H1 (cell line): ENCODE results near the gene THRB. TPM values are rescaled to one million over a fixed set of nuclear protein-coding genes. Genes with fewer than 3 reads are reported as not detected.

Experiments used
- CTCF ChIA-PET: fragments of 300-600 bp; sonication (Branson Sonifier 250); formaldehyde crosslinking; loops from one replicate; lab custom pipeline; 2021; ENCODE audit not compliant: partially characterized antibody; lab: Charles Lee
- POLR2A ChIA-PET: fragments of 300-600 bp; sonication (Branson Sonifier 250); formaldehyde crosslinking; loops from one replicate; lab custom pipeline; 2021; ENCODE audit warnings: inconsistent platforms; ENCODE audit not compliant: partially characterized antibody; lab: Charles Lee
- DNase-seq, 2 experiments: peaks; one replicate each; pipeline versions ENCODE4 v3.0.0 to v3.0.0-alpha.2; 2010 to 2022; ENCODE audit warnings: low spot score in 2 of 2, low read depth in 1 of 2, mixed read lengths in 1 of 2
- FAIRE-seq: peaks from 2 replicates; lab custom pipeline; 2011; peaks lifted over from hg19 to GRCh38; lab: Jason Lieb, UNC
- H2AFZ ChIP-seq: 2 replicates; pipeline ENCODE4 v1.8.1; 2012; ENCODE audit warnings: low read length, inconsistent platforms
- H2AK5ac ChIP-seq: 2 replicates; pipeline ENCODE4 v1.6.1; 2013; ENCODE audit warnings: low read depth, low read length
- H2BK120ac ChIP-seq: replicated peaks from 2 replicates; pipeline ENCODE3; 2013; ENCODE audit warnings: low read depth, low read length, inconsistent platforms
- H2BK12ac ChIP-seq: 2 replicates; pipeline ENCODE4 v1.6.1; 2013; ENCODE audit warnings: low read depth, low read length
- H2BK15ac ChIP-seq: 2 replicates; pipeline ENCODE4 v1.6.1; 2013; ENCODE audit warnings: low read length
- H2BK20ac ChIP-seq: 2 replicates; pipeline ENCODE4 v1.6.1; 2013; ENCODE audit warnings: low read length
- H2BK5ac ChIP-seq: 2 replicates; pipeline ENCODE4 v1.6.1; 2013; ENCODE audit warnings: low read depth, low read length
- H3K14ac ChIP-seq: 2 replicates; pipeline ENCODE4 v1.6.1; 2013; ENCODE audit warnings: inconsistent platforms; ENCODE audit not compliant: insufficient read length
- H3K18ac ChIP-seq: 2 replicates; pipeline ENCODE4 v1.6.1; 2013; ENCODE audit warnings: low read length; ENCODE audit errors: extremely low read depth
- H3K23ac ChIP-seq: 2 replicates; pipeline ENCODE4 v1.6.1; 2013; ENCODE audit warnings: inconsistent platforms; ENCODE audit not compliant: insufficient read length
- H3K23me2 ChIP-seq: 2 replicates; pipeline ENCODE4 v1.6.1; 2013; ENCODE audit warnings: low read depth, low read length
- H3K27ac ChIP-seq: 2 replicates; pipeline ENCODE4 v1.6.1; 2011; ENCODE audit warnings: low read depth, low read length, inconsistent platforms
- H3K27me3 ChIP-seq, 4 experiments: replicated peaks in 1 of 4; 1 replicate in 1 of 4; 2 replicates in 3 of 4; pipeline versions ENCODE4 v1.6.1 to v1.8.1; 2011 to 2013; ENCODE audit warnings: low read length in 3 of 4, mild to moderate bottlenecking in 3 of 4, inconsistent platforms in 2 of 4, mixed read lengths in 2 of 4, moderate library complexity in 1 of 4; ENCODE audit not compliant: control insufficient read depth in 3 of 4, insufficient read depth in 3 of 4; ENCODE audit errors: extremely low read depth in 1 of 4
- H3K36me3 ChIP-seq, 4 experiments: 2 replicates each; pipeline versions ENCODE4 v1.6.1 to v1.8.1; 2011 to 2013; ENCODE audit warnings: mild to moderate bottlenecking in 4 of 4, low read length in 3 of 4, moderate library complexity in 2 of 4, control low read depth in 1 of 4, inconsistent platforms in 1 of 4; ENCODE audit not compliant: insufficient read depth in 4 of 4, control insufficient read depth in 2 of 4
- H3K4ac ChIP-seq: replicated peaks from 2 replicates; pipeline ENCODE3; 2013; ENCODE audit warnings: low read length, low read depth, mixed read lengths, inconsistent platforms; ENCODE audit not compliant: insufficient read length
- H3K4me1 ChIP-seq, 4 experiments: replicated peaks in 1 of 4; 1 replicate in 1 of 4; 2 replicates in 3 of 4; pipeline versions ENCODE4 v1.6.1 to v1.8.1; 2011 to 2013; ENCODE audit warnings: low read length in 3 of 4, inconsistent platforms in 2 of 4, mixed read lengths in 1 of 4; ENCODE audit not compliant: insufficient read depth in 4 of 4, control insufficient read depth in 3 of 4
- H3K4me2 ChIP-seq, 2 experiments: 2 replicates each; pipeline versions ENCODE4 v1.6.1 to v1.8.1; 2011 to 2013; ENCODE audit warnings: low read depth in 2 of 2, low read length in 2 of 2, control low read depth in 1 of 2, inconsistent platforms in 1 of 2, mild to moderate bottlenecking in 1 of 2; ENCODE audit not compliant: insufficient read depth in 1 of 2
- H3K4me3 ChIP-seq, 4 experiments: fragments of 200-600, 300-600 bp in 1 of 4; sonication (generic), shearing (Covaris generic), sonication (Bioruptor Twin) in 1 of 4; 2 replicates each; pipeline versions ENCODE4 v1.5.1 to v1.8.1; 2011 to 2016; ENCODE audit warnings: low read length in 4 of 4, low read depth in 3 of 4, control low read depth in 2 of 4, inconsistent platforms in 2 of 4, mild to moderate bottlenecking in 2 of 4, mixed read lengths in 1 of 4, moderate library complexity in 1 of 4; ENCODE audit not compliant: insufficient read depth in 2 of 4; ENCODE audit errors: extremely low read depth in 1 of 4
- H3K56ac ChIP-seq: replicated peaks from 2 replicates; pipeline ENCODE3; 2013; ENCODE audit warnings: low read depth, mild to moderate bottlenecking, mixed read lengths, low read length, inconsistent platforms; ENCODE audit not compliant: insufficient read length
- H3K79me1 ChIP-seq: 2 replicates; pipeline ENCODE4 v1.6.1; 2013; ENCODE audit warnings: low read depth, low read length, control low read depth
- H3K79me2 ChIP-seq, 2 experiments: 2 replicates each; pipeline versions ENCODE4 v1.6.1 to v1.8.1; 2012 to 2013; ENCODE audit warnings: low read length in 2 of 2, mild to moderate bottlenecking in 2 of 2, inconsistent platforms in 1 of 2; ENCODE audit not compliant: insufficient read depth in 2 of 2, control insufficient read depth in 1 of 2
- H3K9ac ChIP-seq, 4 experiments: replicated peaks in 1 of 4; 1 replicate in 1 of 4; 2 replicates in 3 of 4; pipeline versions ENCODE4 v1.6.1 to v1.8.1; 2011 to 2013; ENCODE audit warnings: low read depth in 3 of 4, low read length in 3 of 4, control low read depth in 2 of 4, mild to moderate bottlenecking in 2 of 4, moderate library complexity in 2 of 4, inconsistent platforms in 1 of 4; ENCODE audit errors: extremely low read depth in 1 of 4
- H3K9me3 ChIP-seq, 2 experiments: 2 replicates each; pipeline versions ENCODE4 v1.6.1 to v1.8.1; 2012 to 2013; ENCODE audit warnings: mild to moderate bottlenecking in 2 of 2, moderate library complexity in 2 of 2, control low read depth in 1 of 2, inconsistent platforms in 1 of 2, low read depth in 1 of 2, low read length in 1 of 2, mixed read lengths in 1 of 2; ENCODE audit not compliant: insufficient read depth in 2 of 2
- H4K20me1 ChIP-seq, 2 experiments: replicated peaks in 1 of 2; 2 replicates each; pipeline versions ENCODE3 to v1.8.1; 2011 to 2013; ENCODE audit warnings: inconsistent platforms in 2 of 2, low read length in 2 of 2, mild to moderate bottlenecking in 1 of 2; ENCODE audit not compliant: insufficient read depth in 2 of 2, control insufficient read depth in 1 of 2
- H4K5ac ChIP-seq: 2 replicates; pipeline ENCODE4 v1.6.1; 2013; ENCODE audit warnings: low read length, low read depth, mixed read lengths, inconsistent platforms; ENCODE audit not compliant: insufficient read length
- H4K8ac ChIP-seq: 2 replicates; pipeline ENCODE4 v1.8.0; 2013; ENCODE audit warnings: mild to moderate bottlenecking, moderate library complexity, low read length, inconsistent platforms; ENCODE audit not compliant: insufficient read depth; ENCODE audit errors: extremely low read depth
- H4K91ac ChIP-seq: replicated peaks from 2 replicates; pipeline ENCODE3; 2013; ENCODE audit warnings: low read length, mixed read lengths, inconsistent platforms; ENCODE audit not compliant: insufficient read length
- BCL11A ChIP-seq, 2 experiments: IDR thresholded peaks; one replicate each; pipeline ENCODE4 v1.6.1; 2011; ENCODE audit warnings: low read depth in 2 of 2, low read length in 2 of 2, mild to moderate bottlenecking in 2 of 2
- CBX8 ChIP-seq: fragments of 300-800, 300-1000 bp; sonication (generic); IDR thresholded peaks from 2 replicates; pipeline ENCODE4 v1.7.1; 2016; ENCODE audit warnings: low read depth, low read length, borderline replicate concordance
- CHD2 ChIP-seq: IDR thresholded peaks from 2 replicates; pipeline ENCODE4 v1.6.1; 2012; ENCODE audit warnings: low read length, improper control_type of control experiment
- GABPA ChIP-seq: IDR thresholded peaks from 2 replicates; pipeline ENCODE4 v1.6.1; 2011; ENCODE audit warnings: mild to moderate bottlenecking, low read length, moderate library complexity, borderline replicate concordance; ENCODE audit not compliant: insufficient read depth
- JUN ChIP-seq: IDR thresholded peaks from 2 replicates; pipeline ENCODE4 v1.6.1; 2011; ENCODE audit warnings: low read depth, mild to moderate bottlenecking, improper control_type of control experiment, low read length
- KDM4A ChIP-seq: IDR thresholded peaks from one replicate; pipeline ENCODE4 v1.7.1; 2012; ENCODE audit warnings: low read depth, mild to moderate bottlenecking, moderate library complexity, low read length, inconsistent platforms; ENCODE audit not compliant: severe bottlenecking
- NRF1 ChIP-seq: IDR thresholded peaks from 2 replicates; pipeline ENCODE4 v1.6.1; 2011; ENCODE audit warnings: mild to moderate bottlenecking, low read depth, low read length, improper control_type of control experiment
- PHF8 ChIP-seq: fragments of 200-600 bp; sonication (generic); conservative IDR thresholded peaks from 2 replicates; pipeline ENCODE4 v1.7.1; 2012; ENCODE audit warnings: low read depth, mild to moderate bottlenecking, inconsistent platforms, low read length, moderate library complexity
- POU5F1 ChIP-seq: IDR thresholded peaks from 2 replicates; pipeline ENCODE4 v1.6.1; 2011; ENCODE audit warnings: low read depth, mild to moderate bottlenecking, low read length, moderate library complexity
- RAD21 ChIP-seq, 2 experiments: IDR thresholded peaks in 1 of 2; conservative IDR thresholded peaks in 1 of 2; 2 replicates each; pipeline ENCODE4 v1.6.1; 2011; ENCODE audit warnings: low read depth in 2 of 2, low read length in 2 of 2, improper control_type of control experiment in 1 of 2, inconsistent platforms in 1 of 2, mild to moderate bottlenecking in 1 of 2, moderate library complexity in 1 of 2
- YY1 ChIP-seq: IDR thresholded peaks from 2 replicates; pipeline ENCODE4 v1.6.1; 2011; ENCODE audit warnings: low read depth, mild to moderate bottlenecking, low read length
- WGBS, 2 experiments: shearing (Covaris generic) in 1 of 2; methylation state at CpG; one replicate each; pipeline versions ENCODE4 v1.1.6 to v1.1.7; 2013 to 2015; ENCODE audit warnings: low lambda C conversion rate in 2 of 2, mixed read lengths in 2 of 2, inconsistent platforms in 1 of 2, low coverage in 1 of 2, missing lambda C conversion rate in 1 of 2; ENCODE audit not compliant: insufficient replicate concordance in 2 of 2, insufficient coverage in 1 of 2, insufficient read length in 1 of 2; ENCODE audit errors: extremely low coverage in 1 of 2, missing lambda C conversion rate in 1 of 2; 5-methylcytosine and 5-hydroxymethylcytosine counted together
- polyA plus RNA-seq, 7 experiments: library from polyadenylated mRNA; depleted of rRNA in 3 of 7; stranded (reverse) in 5 of 7; unstranded in 2 of 7; fragments of >200 nt in 5 of 7; fragments of 200-250 nt in 2 of 7; gene quantifications; 1 replicate in 5 of 7; 2 replicates in 1 of 7; 4 replicates in 1 of 7; pipeline versions ENCODE4 v1.2.1 to v1.2.3, GENCODE V29; 2011 to 2013; ENCODE audit warnings: missing spikeins in 2 of 7, mixed read lengths in 2 of 7
- total RNA-seq: library from RNA; stranded (reverse); fragmentation: NEBNext Ultra II Directional; extraction: Animal tissue kit (Norgen Biotek cat#: 25700); gene quantifications from 2 replicates; pipeline ENCODE4 v1.2.1, GENCODE V29; 2021

Gene THRB
- total and polyA plus RNA-seq, 2 of the 8 experiments (the other 6 are each of a cell fraction or from before 2014, with no cell fraction given), result 0.98 to 3.9 TPM

GRCh38 chr3:24482096-24482705, 12.4 kb downstream of the THRB start:
- no peak overlapping the region for H4K8ac ChIP-seq
- no peak overlapping the region for H2BK20ac ChIP-seq
- H4K5ac ChIP-seq, result no peak overlapping the region
- CTCF ChIA-PET, result interaction anchor here (0.7 kb wide), 2 partner anchors 35 to 199 kb away, joined by 3 read pairs; no protein-coding TSS in a partner anchor
- H3K23ac ChIP-seq, result no peak overlapping the region
- peaks cover 0 to 9% (median 3%) of the 10 kb centered on the region in 4 experiments; a peak in 3 of 7 replicates for H3K4me1 ChIP-seq
- no peaks in the 10 kb centered on the region for H3K79me1 ChIP-seq
- peaks cover 0 to 5% (median 1%) of the 10 kb centered on the region in 4 experiments; a peak in 3 of 7 replicates for H3K27me3 ChIP-seq
- H2BK120ac ChIP-seq, result no peak overlapping the region
- H3K4ac ChIP-seq, result no peak overlapping the region
- no peak overlapping the region for H3K4me3 ChIP-seq
- no peak overlapping the region for H2AFZ ChIP-seq
- no peak overlapping the region for H3K4me2 ChIP-seq
- H3K9me3 ChIP-seq, result peaks cover 0 to 3% of the 10 kb centered on the region in 2 experiments; a peak in 1 of 4 replicates
- H2AK5ac ChIP-seq, result no peak overlapping the region
- DNase-seq (no peak), FAIRE-seq (no peak)
- H3K36me3 ChIP-seq, result no peaks in the 10 kb centered on the region
- 71 to 92% methylated on average over 1 to 3 of the region's 3 CpGs for WGBS, 2 experiments
- no peak overlapping the region for H3K9ac ChIP-seq
- H3K14ac ChIP-seq, result no peak overlapping the region
- no peaks in the 10 kb centered on the region; a peak in 1 of 4 replicates for H3K79me2 ChIP-seq
- no peak overlapping the region for H3K56ac ChIP-seq
- H4K91ac ChIP-seq, result no peak overlapping the region
- no peak overlapping the region for H2BK12ac ChIP-seq
- no peak overlapping the region for H3K27ac ChIP-seq
- no peak overlapping the region for H2BK5ac ChIP-seq
- peaks cover 3% of the 10 kb centered on the region; the same call in 1 of the 2 replicates for H3K23me2 ChIP-seq
- no peak overlapping the region for H3K18ac ChIP-seq
- TF ChIP-seq KDM4A (no peak), YY1 (no peak), RAD21 (IDR thresholded peaks at IDR 0.05 in 1 of 2, conservative IDR thresholded peaks at IDR 0.05 in 1 of 2; ENCODE audit: low read depth in 2 of 2, low read length in 2 of 2) (no peak), PHF8 (no peak), POU5F1 (no peak), CHD2 (no peak), JUN (no peak), NRF1 (no peak), BCL11A (IDR thresholded peaks at IDR 0.05; ENCODE audit: low read depth in 2 of 2, low read length in 2 of 2) (no peak), CBX8 (no peak), GABPA (no peak)
- POLR2A ChIA-PET, result no interaction called here
- H4K20me1 ChIP-seq, result no peaks in the 10 kb centered on the region
- no peak overlapping the region for H2BK15ac ChIP-seq
